DND-41 (cell line): ENCODE measurements around the gene ANKRD55.

Experiments
- ATAC-seq: fragments of 200-7000 bp; cut with Tn5 transposase; 3 replicates; pipeline ENCODE4 v1.9.1; 2021; ENCODE audit warnings: low read depth; ENCODE audit not compliant: insufficient read depth
- DNase-seq: peaks from one replicate; pipeline ENCODE4 v3.0.0-alpha.2; 2020
- H2AFZ ChIP-seq: 2 replicates; pipeline ENCODE4 v1.6.0; 2012; ENCODE audit warnings: low read depth, low read length
- H3K27ac ChIP-seq: 2 replicates; pipeline ENCODE4 v1.5.1; 2012; ENCODE audit warnings: low read length, inconsistent platforms
- H3K27me3 ChIP-seq: fragments of 200-600 bp; sonication (generic); 2 replicates; pipeline ENCODE4 v1.6.0; 2012; ENCODE audit warnings: low read length, mild to moderate bottlenecking, inconsistent platforms; ENCODE audit not compliant: insufficient read depth, poor library complexity
- H3K36me3 ChIP-seq: 2 replicates; pipeline ENCODE4 v1.5.1; 2012; ENCODE audit warnings: low read length, inconsistent platforms; ENCODE audit not compliant: insufficient read depth
- H3K4me1 ChIP-seq: 2 replicates; pipeline ENCODE4 v1.5.1; 2012; ENCODE audit warnings: mild to moderate bottlenecking, low read length; ENCODE audit not compliant: insufficient read depth
- H3K4me2 ChIP-seq: 2 replicates; pipeline ENCODE4 v1.6.0; 2012; ENCODE audit warnings: mild to moderate bottlenecking, moderate library complexity, low read length, inconsistent platforms; ENCODE audit not compliant: insufficient read depth
- H3K4me3 ChIP-seq, 2 experiments: fragments of 200-600 bp in 1 of 2; shearing (Covaris generic) in 1 of 2; 2 replicates each; pipeline ENCODE4 v1.5.1; 2012 to 2016; ENCODE audit warnings: inconsistent platforms in 2 of 2, low read length in 2 of 2, mild to moderate bottlenecking in 2 of 2, low read depth in 1 of 2, moderate library complexity in 1 of 2
- H3K79me2 ChIP-seq: 2 replicates; pipeline ENCODE4 v1.6.0; 2012; ENCODE audit warnings: low read length, inconsistent platforms; ENCODE audit not compliant: insufficient read depth
- H3K9ac ChIP-seq: 2 replicates; pipeline ENCODE4 v1.6.0; 2012; ENCODE audit warnings: low read depth, mild to moderate bottlenecking, inconsistent platforms, low read length, moderate library complexity
- H3K9me3 ChIP-seq: 2 replicates; pipeline ENCODE4 v1.5.1; 2012; ENCODE audit warnings: low read length, moderate library complexity, mild to moderate bottlenecking, inconsistent platforms; ENCODE audit not compliant: insufficient read depth, severe bottlenecking
- H4K20me1 ChIP-seq: 2 replicates; pipeline ENCODE4 v1.6.0; 2012; ENCODE audit warnings: low read length; ENCODE audit not compliant: insufficient read depth
- EZH2 ChIP-seq: IDR thresholded peaks from 3 replicates; pipeline ENCODE4 v1.6.1; 2012; ENCODE audit warnings: borderline replicate concordance, low read depth, mild to moderate bottlenecking, moderate library complexity, low read length, inconsistent platforms; ENCODE audit not compliant: severe bottlenecking
- TF ChIP-seq, protein P1 (sequence below): IDR thresholded peaks from 2 replicates; pipeline ENCODE4 v1.5.1; 2012; ENCODE audit warnings: borderline replicate concordance, low read length, moderate library complexity, mild to moderate bottlenecking; ENCODE audit not compliant: poor library complexity, severe bottlenecking; ENCODE audit errors: extremely low read depth

Gene ANKRD55

GRCh38 chr5:56172241-56172640 is 60.9 kb downstream of the ANKRD55 start:
- peaks cover 9% of the 10 kb centered on the region for H3K27me3 ChIP-seq
- no peak for TF ChIP-seq EZH2
- TF ChIP-seq, protein P1, sequence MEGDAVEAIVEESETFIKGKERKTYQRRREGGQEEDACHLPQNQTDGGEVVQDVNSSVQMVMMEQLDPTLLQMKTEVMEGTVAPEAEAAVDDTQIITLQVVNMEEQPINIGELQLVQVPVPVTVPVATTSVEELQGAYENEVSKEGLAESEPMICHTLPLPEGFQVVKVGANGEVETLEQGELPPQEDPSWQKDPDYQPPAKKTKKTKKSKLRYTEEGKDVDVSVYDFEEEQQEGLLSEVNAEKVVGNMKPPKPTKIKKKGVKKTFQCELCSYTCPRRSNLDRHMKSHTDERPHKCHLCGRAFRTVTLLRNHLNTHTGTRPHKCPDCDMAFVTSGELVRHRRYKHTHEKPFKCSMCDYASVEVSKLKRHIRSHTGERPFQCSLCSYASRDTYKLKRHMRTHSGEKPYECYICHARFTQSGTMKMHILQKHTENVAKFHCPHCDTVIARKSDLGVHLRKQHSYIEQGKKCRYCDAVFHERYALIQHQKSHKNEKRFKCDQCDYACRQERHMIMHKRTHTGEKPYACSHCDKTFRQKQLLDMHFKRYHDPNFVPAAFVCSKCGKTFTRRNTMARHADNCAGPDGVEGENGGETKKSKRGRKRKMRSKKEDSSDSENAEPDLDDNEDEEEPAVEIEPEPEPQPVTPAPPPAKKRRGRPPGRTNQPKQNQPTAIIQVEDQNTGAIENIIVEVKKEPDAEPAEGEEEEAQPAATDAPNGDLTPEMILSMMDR: no peak
- no peaks in the 10 kb centered on the region for H3K9me3 ChIP-seq
- no peak overlapping the region for H3K9ac ChIP-seq
- no peaks in the 10 kb centered on the region for H3K4me1 ChIP-seq
- H2AFZ ChIP-seq: no peak overlapping the region
- ATAC-seq (no peak), DNase-seq (no peak)
- no peak overlapping the region for H3K27ac ChIP-seq
- H3K36me3 ChIP-seq: no peaks in the 10 kb centered on the region
- H3K4me2 ChIP-seq: no peak overlapping the region
- H3K4me3 ChIP-seq: no peak overlapping the region
- H4K20me1 ChIP-seq: no peaks in the 10 kb centered on the region
- no peaks in the 10 kb centered on the region for H3K79me2 ChIP-seq

- TF ChIP-seq, protein P1: no peak
- ATAC-seq (no peak), DNase-seq (no peak)
- Histone ChIP-seq H3K4me1 (no peaks in the 10 kb centered on the region), H3K36me3 (no peaks in the 10 kb centered on the region), H3K4me3 (no peak overlapping the region), H2AFZ (no peak overlapping the region), H4K20me1 (no peaks in the 10 kb centered on the region), H3K9me3 (no peaks in the 10 kb centered on the region), H3K9ac (no peak overlapping the region), H3K27ac (no peak overlapping the region), H3K79me2 (no peaks in the 10 kb centered on the region), H3K4me2 (no peak overlapping the region), H3K27me3 (peaks cover 7% of the 10 kb centered on the region)
Observed at GRCh38 chr5:56170557-56170956, 62.6 kb downstream of the ANKRD55 start.

- Histone ChIP-seq H3K79me2 (no peaks in the 10 kb centered on the region), H2AFZ (no peak overlapping the region), H3K4me2 (no peak overlapping the region), H3K36me3 (no peaks in the 10 kb centered on the region), H4K20me1 (no peaks in the 10 kb centered on the region), H3K27me3 (peaks cover 7% of the 10 kb centered on the region), H3K27ac (no peak overlapping the region), H3K9me3 (no peaks in the 10 kb centered on the region), H3K4me3 (no peak overlapping the region), H3K4me1 (no peaks in the 10 kb centered on the region), H3K9ac (no peak overlapping the region)
- TF ChIP-seq EZH2: no peak
- TF ChIP-seq, protein P1: no peak
- DNase-seq (no peak), ATAC-seq (no peak)
Observed at GRCh38 chr5:56169949-56170348, 63.2 kb downstream of the ANKRD55 start.

- Histone ChIP-seq H4K20me1 (no peaks in the 10 kb centered on the region), H3K9me3 (no peaks in the 10 kb centered on the region), H2AFZ (no peak overlapping the region), H3K4me2 (no peak overlapping the region), H3K4me3 (no peak overlapping the region), H3K79me2 (no peaks in the 10 kb centered on the region), H3K27ac (no peak overlapping the region), H3K36me3 (no peaks in the 10 kb centered on the region), H3K9ac (no peak overlapping the region), H3K4me1 (no peaks in the 10 kb centered on the region), H3K27me3 (peaks cover 7% of the 10 kb centered on the region)
- DNase-seq: no peak
- TF ChIP-seq EZH2: no peak
- TF ChIP-seq, protein P1: no peak
- no peak for ATAC-seq
Observed at GRCh38 chr5:56169281-56169680, 63.8 kb downstream of the ANKRD55 start.
